HG02973 (cell line): ENCODE measurements around the gene STT3B.

Experiments
- ATAC-seq: cut with Tn5 transposase; IDR thresholded peaks from one replicate; pipeline ENCODE4 v1.9.1; 2021; ENCODE audit warnings: moderate library complexity; ENCODE audit not compliant: unreplicated experiment

STT3B gene

DNA sequence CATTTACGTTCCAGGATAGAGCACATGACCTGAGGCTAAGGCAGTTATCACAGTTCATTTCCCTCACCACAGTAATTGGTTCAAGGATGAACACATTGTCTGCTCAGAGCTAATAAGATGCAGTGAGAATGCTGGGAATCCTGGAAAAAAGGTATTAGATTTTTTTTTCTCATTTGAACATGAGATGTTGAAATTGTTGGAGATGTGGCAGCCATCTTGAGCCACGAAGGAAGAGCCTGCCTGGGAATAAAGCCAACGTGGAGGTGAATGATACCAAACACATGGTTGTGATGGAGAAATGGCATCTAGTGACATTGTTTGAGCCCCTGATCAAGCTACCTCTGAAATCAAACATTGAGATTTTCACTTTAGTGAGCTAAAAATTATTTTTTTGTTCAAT lies 16.0 kb upstream of the STT3B start:
- ATAC-seq, result no peak

DNA sequence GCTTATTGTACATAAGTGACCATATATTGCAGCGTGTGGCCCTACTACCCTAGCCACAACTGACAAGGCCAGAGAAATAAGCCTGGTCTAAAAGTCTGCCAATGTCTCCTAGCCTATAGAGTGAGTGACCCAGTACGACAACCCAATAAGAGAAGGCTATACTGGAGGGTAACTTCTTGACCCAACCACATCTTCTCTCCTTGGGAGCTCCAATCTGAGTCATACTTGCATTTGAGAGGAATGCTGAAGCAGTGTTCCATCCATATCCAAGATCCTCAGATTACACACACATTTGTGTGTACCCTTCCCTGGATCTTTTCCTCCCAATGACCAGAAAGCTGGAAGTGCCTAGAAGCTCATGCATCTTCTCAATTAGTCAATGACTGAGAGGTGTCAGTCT lies 11.3 kb upstream of the STT3B start:
- no peak for ATAC-seq

DNA sequence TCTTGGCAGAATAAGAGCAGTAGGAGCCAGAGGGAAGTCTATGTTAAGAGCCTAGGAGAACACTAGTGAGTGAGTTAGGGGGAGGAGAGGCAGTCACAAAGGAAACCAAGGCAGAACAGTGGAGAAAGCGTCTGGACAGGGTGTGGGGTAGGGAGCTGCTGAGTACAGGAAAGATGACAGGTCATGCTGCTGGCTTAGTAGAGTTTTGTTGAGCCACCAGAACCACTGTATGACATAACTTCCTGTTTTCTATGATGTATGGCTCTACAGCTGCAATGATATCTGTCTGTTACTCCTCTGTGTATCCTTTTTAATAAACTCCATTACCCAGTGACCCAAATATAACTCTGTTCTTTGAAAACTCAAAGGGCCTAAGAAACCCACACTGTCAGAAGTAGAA lies 10.6 kb upstream of the STT3B start:
- no peak for ATAC-seq

DNA sequence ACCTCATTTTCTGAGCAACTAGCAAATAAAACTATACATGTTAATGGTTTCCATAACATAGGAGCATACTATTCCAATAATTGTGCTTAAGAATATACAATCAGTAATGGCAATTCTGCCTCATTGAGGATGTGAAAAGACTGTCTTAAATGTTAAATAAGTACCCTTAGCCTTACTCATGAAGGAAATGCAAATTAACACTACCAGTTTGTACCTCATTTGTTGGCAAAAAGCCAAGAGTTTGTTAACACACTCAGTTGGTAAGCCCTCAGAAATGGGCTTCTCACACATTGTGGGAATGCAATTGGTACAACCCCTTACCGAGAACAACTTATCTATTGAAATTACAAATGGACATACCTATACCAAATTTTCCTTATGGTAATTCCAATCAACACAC lies 9.2 kb upstream of the STT3B start:
- ATAC-seq, result no peak

DNA sequence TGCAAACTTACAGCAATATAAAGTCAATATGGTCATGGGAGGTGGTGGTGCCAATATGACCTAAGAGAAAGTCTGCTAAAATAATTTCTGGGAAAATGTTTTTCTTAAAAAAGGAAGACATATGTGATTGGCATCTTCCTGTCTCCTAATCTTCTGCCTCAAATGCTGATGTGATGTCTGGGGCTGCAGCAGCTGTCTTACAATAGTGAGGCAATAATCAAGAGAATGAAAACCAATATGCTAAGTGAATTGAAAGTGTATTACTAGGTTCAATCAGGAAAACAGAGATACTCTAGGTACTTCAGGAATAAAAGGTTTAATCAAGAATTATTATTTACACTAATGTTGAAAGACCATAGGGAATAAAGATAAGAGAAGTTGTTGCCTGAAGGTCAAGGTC lies 7.2 kb upstream of the STT3B start:
- no peak for ATAC-seq

DNA sequence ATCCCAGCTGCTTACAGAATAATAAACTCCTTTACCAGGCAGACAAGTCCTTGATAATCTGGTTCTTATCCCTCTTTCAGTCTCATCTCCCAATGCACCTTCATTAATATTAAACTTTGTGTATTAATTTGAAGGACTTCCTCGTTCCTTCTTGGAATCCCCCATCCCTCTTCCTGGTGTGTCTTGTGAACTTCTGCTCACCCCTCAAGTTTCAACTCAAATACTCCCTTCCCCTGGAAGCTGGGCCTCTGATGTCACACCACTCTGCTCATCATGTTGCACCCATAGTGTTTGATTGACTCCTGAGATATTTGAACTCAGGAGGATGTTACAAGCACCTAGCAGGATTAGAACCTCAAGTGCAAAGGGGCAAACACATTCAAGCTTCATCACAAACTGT lies 3.3 kb upstream of the STT3B start:
- no peak for ATAC-seq

DNA sequence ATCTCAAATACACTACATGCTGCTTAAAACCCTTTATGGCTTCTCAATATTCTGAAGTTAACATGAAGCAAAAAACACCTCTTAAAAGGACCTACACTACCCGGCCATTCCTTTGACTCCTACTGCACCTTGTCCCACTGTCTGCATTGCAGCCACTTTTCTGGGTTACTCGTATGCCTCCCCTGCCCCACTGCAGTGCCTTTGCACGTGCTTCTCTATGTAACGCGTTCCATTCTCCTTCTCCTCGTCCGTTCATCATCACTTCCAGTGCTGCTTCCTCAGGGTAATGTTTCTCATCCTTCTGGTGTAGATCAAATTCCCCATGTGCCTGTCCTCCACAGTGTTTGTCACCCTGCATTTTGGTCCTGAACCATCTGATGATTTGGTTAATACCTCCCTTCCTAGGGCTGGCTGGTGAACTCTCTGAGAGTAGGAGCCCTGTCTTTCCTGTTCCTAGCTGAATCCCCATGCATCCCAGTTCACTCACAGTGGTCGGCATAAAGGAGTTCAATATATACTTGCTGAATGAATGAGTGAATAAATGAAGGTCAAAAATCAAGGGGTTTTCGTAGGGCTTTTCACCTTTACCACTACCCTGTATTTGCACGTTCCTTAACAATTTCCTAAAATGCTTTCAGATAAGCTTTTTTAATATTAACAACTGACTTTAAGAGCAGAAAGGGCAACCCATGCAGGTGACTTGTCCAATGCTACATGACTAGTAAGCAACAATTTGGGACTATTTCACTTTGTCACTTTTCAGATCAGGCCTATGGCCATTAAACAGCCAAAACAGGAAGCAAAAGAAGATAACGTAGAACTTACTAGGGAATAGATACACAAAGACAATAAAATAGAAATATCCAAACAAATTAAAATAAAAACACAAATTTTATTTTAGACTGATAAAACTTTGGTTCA lies 2.4 kb upstream of the STT3B start:
- no peak for ATAC-seq

DNA sequence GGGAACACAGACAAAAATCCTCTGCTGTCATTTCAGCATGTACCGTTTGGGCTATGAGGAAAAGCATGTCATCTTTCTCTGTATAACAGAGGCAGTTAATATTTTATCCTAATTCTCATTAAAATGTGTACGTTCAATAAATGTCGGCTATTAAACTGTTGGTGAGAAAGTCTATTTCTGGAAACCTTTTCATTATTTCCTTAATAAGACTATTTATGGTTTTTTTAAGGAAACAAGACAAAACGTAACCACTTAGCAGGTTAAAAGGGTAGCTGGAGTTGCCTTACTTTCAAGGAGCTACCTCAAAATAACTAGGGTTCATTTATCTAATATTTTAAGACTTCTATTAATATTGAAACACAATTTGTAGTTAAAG lies 1.8 kb upstream of the STT3B start:
- ATAC-seq, result no peak

DNA sequence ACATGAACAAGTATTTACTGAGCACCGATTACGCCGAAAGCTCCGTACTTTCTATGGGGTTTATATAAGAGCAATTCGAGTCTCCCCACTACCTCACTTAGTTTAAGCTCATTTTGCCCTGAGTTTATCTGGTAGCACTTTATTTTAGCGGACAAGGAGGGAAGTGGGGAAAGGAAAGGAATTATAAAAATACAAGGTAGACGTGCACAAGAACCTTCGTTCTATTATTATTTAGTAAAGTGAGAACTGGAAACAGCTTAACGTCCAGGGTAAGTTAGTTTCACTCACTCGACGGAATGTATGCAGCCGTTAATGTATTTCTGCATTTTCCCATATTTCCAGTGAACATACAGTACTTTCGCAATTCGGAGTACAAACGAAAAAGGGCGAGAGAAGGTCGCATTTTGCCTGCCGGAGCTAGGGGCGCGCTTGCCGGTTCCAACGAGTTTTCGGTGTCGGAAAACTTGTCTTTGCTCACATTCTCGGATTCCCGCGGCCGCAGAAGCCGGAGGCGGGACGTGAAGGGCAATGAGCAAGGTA lies 1.2 kb upstream of the STT3B start:
- ATAC-seq, result no peak

DNA sequence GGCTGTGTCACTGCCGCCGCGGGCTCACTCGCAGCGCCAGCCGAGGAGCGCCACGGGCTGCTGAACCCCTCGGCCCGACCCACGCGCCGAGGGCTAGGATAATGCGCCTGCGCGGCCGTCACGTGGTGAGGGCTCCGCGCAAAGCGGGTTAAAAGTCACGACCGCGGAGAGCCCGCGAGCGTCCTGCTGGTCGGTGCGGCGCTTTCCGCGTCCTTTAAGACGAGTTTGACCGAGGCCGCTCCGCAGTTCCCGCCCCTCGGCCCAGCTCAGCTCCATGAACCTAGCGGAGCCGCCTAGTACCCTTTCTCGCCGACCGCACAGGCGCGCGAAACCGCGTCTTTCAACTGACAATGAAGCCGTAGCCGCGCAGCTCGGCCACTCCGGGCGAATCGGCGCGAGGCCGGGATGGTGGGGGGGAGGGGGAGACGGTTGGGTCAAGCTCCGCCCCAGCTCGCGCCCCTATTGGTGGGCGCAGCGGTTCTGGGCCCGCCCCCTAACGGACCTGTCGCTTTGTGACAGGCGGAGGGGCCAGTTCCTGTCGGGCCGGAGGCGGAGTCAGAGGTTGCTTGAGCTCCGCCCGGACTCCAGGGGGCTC lies 636 bp upstream of the STT3B start:
- ATAC-seq, result peak; percentile 83

DNA sequence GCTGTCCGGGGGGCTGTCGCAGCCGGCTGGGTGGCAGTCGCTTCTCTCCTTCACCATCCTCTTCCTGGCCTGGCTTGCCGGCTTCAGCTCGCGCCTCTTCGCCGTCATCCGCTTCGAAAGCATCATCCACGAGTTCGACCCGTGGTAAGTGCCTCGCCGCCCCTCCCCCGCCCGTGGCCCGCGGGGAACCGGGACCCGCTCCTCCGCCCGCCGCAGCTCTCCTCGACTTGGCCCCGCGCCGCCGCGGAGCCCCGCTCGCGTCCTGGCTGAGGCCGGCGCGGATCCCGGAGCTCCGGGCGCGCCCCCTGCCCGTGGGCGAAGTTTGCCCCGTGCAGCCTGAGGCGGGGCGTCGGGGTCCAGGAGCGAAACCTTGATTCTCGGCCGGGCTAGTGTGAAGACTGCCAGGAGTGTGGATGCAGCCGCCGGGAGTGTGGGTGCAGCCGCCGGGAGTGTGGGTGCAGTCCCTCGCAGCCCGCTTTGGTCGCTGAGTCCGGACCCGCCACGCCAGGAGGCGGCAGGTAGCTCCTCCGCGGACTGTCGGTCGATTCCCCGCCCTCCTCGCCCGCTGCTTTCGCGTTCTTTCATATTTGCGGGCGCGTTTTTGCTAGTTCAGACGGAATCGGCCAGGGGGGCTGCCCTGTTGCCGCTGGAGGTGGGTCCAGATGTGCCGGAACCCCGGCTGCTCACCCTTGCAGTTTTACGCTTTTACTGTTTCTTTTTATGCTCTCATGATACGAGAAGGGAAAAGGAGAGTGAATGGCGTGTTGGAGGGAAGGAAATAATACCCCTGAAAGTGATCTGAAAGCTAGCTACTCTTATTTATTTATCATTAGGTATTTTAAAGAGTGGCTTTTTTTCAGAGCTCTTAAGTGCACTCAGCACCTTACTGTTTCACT lies 692 bp downstream of the STT3B start:
- ATAC-seq, result peak; percentile 8

DNA sequence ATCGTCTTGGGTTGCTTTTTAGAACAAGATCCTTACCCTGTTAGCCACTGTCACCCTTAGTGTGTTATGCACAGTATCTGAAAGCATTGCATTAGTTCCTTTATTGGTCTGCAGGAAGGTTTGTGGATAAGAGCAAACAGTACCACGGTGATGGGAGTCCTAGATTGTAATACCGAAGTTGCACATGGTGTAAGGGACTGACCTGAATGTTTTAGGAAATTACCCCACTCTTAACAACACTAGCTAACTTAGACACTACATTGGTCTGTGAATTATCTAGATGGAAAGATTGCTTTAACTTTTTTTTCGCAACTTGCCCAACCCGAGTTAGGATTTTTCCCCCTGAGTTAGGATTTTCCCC lies 1.3 kb downstream of the STT3B start:
- no peak for ATAC-seq

DNA sequence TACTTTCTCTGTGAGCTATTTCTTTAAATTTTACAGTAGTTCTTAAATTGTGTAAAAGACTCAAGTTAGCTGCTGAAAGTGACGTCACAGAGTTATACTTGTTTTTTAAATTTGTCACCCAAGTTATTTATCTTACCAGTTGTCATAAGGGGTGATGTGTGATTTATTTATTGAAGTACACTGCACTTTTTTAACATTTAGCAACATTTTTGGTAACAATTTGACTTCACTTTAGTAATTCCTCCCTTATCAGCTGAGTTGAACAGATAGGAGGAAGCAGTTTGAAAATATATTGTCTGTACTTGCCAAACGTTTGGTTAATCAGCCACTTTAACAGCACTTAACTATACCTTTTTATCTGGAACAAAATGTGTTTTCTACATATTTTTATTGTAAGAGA lies 3.8 kb downstream of the STT3B start:
- ATAC-seq, result no peak

DNA sequence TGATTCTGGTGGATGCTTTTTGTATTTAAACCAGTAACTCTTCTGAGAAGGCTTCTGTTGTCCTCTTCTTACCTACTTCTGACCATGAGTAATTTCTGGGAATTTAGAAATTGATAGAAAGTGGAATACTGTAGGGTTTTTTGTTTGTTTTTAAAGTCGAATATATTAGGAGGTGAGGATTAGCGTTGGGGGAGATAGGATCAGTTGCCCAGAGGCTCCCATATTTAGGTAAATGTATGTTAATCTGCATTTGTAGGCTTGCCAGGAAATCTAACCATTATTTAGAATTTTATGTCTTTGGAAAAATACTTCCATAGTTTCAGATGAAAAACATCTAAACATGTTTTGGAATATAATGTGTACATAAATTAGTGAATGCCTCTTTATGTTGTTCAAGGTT lies 6.1 kb downstream of the STT3B start:
- ATAC-seq, result no peak

DNA sequence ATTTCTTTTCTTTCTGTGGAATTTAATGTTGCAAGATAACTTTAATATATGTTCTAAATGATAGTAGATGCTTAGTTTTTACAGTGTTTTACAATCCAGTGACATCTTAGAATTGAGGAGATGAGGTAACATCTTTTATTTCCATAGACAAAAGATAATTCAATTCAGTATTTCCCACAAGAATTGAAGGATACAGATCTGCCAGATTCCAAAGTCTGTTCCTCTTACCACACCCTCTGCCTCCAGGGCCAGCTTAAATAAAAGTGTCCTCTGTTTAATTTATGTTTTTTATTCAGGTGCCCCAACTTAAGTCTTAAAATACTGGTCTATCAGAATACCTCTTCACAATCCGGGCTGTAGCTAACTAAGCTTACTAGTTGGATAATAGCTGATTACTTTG lies 6.5 kb downstream of the STT3B start:
- ATAC-seq, result no peak

DNA sequence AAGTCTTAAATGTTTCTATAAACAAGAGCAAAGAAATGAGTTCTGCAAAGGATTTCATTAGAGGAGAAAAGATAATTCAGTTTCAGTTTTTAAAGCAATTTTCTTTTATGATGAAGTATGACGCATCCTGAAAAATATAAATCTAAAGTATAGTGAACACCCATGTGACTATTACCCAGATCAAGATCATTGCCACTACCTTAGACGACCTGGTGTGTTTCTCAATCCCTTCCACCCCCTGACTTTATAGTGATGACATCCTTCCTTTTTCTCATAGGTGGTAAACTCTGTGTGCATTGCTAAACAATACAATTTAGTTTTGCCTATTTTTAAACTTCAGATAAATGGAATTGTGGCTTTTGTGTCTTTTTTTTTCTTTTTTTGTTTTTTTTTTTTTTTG lies 8.4 kb downstream of the STT3B start:
- no peak for ATAC-seq

DNA sequence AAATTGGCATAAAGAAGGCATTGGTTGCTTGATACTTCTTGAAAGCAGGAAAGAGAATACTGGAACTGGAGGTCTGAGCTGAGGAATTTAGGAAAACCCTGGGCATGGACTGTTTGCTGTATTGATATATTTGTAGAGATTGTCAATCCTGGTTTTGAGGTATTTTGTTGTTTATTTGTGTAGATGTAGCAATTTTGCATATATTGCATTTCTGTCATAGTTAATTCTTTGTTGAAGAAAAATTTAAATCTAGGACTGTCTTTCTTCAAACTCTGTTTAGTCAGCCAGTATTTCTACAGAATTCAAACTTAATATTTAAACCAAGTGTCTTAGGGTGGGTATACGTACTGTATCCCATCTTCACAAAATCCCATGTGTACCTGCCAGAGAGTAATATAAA lies 9.5 kb downstream of the STT3B start:
- ATAC-seq, result no peak

DNA sequence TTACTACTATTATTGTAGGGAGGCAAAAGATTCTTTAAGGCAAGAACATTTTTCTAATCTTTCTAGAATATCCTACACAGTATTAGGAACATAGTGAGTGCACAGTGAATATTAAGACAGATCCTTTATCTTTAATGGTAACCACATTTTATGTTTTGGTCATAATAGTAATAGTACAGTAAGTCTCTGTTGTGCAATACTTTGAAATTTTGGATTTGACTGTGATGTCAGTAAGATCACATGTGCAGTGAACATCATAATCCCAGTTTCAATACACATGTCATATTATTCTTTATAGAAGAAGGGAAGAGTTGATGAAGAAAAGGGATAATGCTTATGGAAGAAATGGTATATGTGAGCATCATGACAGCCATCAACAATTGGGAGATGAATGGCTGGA lies 10.7 kb downstream of the STT3B start:
- ATAC-seq, result no peak

DNA sequence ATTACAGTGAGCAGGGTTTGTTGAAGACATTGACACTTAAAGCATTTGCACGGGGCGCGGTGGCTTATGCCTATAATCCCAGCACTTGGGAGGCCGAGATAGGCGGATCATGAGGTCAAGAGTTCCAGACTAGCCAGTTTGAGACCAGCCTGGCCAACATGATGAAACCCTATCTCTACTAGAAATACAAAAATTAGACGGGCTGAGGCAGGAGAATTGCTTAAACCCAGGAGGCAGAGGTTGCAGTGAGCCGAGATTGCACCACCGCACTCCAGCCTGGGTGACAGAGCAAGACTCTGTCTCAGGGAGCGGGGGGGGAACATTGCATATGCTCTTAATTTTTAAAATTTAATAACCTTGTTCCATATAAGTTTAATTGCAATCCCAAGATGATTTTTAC lies 11.9 kb downstream of the STT3B start:
- no peak for ATAC-seq

DNA sequence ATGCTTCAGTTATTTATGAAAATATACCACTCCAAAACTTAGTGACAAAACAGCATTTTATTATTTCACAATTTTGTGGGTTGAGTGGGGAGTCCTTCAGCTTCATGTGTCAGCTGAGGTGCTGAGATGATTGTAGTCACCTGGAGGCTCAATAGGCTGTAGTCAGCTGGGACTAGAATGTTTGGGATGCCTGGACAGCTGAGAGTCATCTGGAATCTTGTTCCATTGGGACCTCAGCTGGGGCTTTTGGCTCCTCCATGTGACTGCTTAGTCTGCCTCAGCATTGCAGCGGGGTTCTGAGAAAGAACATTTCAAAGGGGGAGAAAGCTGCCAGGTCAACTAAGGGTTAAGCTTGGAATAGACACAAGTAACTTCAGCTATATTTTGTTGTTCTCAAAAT lies 13.4 kb downstream of the STT3B start:
- no peak for ATAC-seq

DNA sequence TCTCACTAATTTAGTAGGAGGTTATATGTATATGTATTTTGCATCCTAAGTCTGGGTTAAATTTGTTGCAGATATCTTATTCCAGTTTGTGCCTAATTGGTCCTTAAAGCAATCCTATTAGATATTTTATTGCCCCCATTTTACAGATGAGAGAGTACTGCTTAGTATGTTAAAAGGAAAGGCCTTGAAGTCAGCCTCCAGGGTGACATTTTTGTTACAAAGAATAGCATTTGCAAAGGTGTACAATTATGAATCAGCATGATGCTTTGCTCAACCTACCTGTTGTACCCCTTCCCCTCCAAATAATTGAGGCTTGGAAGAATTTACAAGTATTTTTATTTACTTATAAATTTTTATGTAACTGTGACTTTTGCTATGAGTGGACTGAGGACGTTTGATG lies 14.0 kb downstream of the STT3B start:
- ATAC-seq, result no peak
